ENCODE results near the gene FUS. TPM values are rescaled to one million over a fixed set of nuclear protein-coding genes. Genes with fewer than 3 reads are reported as not detected.

FUS gene
- total and polyA plus RNA-seq, 2 of the 8 experiments (the other 6 are each of a cell fraction or from before 2014, with no cell fraction given) = 484 to 685 TPM

- TF ChIP-seq CHD7 (IDR thresholded peaks at IDR 0.05; ENCODE audit: insufficient replicate concordance, low read length) = no peak
- no peak for TF ChIP-seq CBX5 (IDR thresholded peaks at IDR 0.05; ENCODE audit: low read depth, low read length)
- TF ChIP-seq EZH2 (IDR thresholded peaks at IDR 0.05; ENCODE audit: low read depth, low read length, severe bottlenecking) = no peak
These were observed 34.9 kb downstream of the FUS start (continued) for GRCh38 chr16:31214708-31215286.
